Kidney (tissue), 14 donors: ENCODE results near the gene CEMIP. TPM values are rescaled to one million over a fixed set of nuclear protein-coding genes. Genes with fewer than 3 reads are reported as not detected.

Source experiments
- DNase-seq, 5 donors: peaks; one replicate each; pipeline ENCODE4 v3.0.0-alpha.2; 2013 to 2020
- FAIRE-seq: peaks from 2 replicates; lab custom pipeline; 2012; peaks lifted over from hg19 to GRCh38; lab: Jason Lieb, UNC
- H3K27ac ChIP-seq, 2 donors: one replicate each; pipeline ENCODE4 v1.7.0; 2013; ENCODE audit warnings: low read depth in 2 of 2, low read length in 2 of 2, inconsistent platforms in 1 of 2
- H3K27me3 ChIP-seq: one replicate; pipeline ENCODE4 v1.7.1; 2013; ENCODE audit warnings: low read length, inconsistent platforms; ENCODE audit not compliant: control insufficient read depth, insufficient read depth
- H3K36me3 ChIP-seq, 3 donors: one replicate each; pipeline versions ENCODE4 v1.7.0 to v1.7.1; 2013; ENCODE audit warnings: low read length in 3 of 3, control low read depth in 1 of 3, inconsistent platforms in 1 of 3; ENCODE audit not compliant: insufficient read depth in 3 of 3, control insufficient read depth in 2 of 3
- H3K4me1 ChIP-seq, 3 donors: one replicate each; pipeline versions ENCODE4 v1.7.0 to v1.7.1; 2013; ENCODE audit warnings: low read length in 3 of 3, inconsistent platforms in 1 of 3, low read depth in 1 of 3; ENCODE audit not compliant: control insufficient read depth in 2 of 3, insufficient read depth in 2 of 3
- H3K4me3 ChIP-seq, 3 donors: one replicate each; pipeline versions ENCODE4 v1.7.0 to v1.8.1; 2013; ENCODE audit warnings: low read length in 3 of 3, control low read depth in 1 of 3, inconsistent platforms in 1 of 3
- H3K9ac ChIP-seq, 3 donors: one replicate each; pipeline versions ENCODE4 v1.7.0 to v1.7.1; 2013; ENCODE audit warnings: low read length in 3 of 3, control low read depth in 1 of 3, inconsistent platforms in 1 of 3
- H3K9me3 ChIP-seq, 3 donors: one replicate each; pipeline versions ENCODE4 v1.7.0 to v1.7.1; 2013; ENCODE audit warnings: low read length in 3 of 3, control low read depth in 1 of 3, inconsistent platforms in 1 of 3; ENCODE audit not compliant: control insufficient read depth in 2 of 3, insufficient read depth in 1 of 3
- CTCF ChIP-seq: IDR thresholded peaks from 3 replicates; pipeline ENCODE4 v1.5.1; 2012; ENCODE audit warnings: mild to moderate bottlenecking, moderate library complexity, borderline replicate concordance; ENCODE audit not compliant: insufficient read depth; ENCODE audit errors: extremely low read depth
- intact Hi-C: fragments of 100-400 bp; cut with DNase I; formaldehyde crosslinking; loops from one replicate; pipeline ENCODE4 v1.11.1; 2022
- polyA plus RNA-seq: library from polyadenylated mRNA; stranded (reverse); fragments of 350-450 nt; fragmentation: Illumina TruSeq; extraction: RNeasy Lipid Tissue Mini Kit (QIAGEN cat#74804); gene quantifications from one replicate; pipeline ENCODE4 v1.2.3, GENCODE V29; 2014; ENCODE audit warnings: low read depth, low replicate concordance; ENCODE audit not compliant: insufficient read depth
- total RNA-seq: library from RNA; stranded (reverse); fragmentation: NEBNext Ultra II Directional; extraction: Animal tissue kit (Norgen Biotek cat#: 25700); gene quantifications from one replicate; pipeline ENCODE4 v1.2.1, GENCODE V29; 2021
- donor health status: control.
- donor health status: control.
- donor health status: control.
- donor health status: control.
- donor health status: control.
- donor health status: DM: yes; HTN: yes; CAD: no.
- donor health status: Normal renal cell carcinoma (clear cell type).

Gene CEMIP
- total and polyA plus RNA-seq, 2 donors from 2014 or later, result 0.11 to 0.57 TPM

GRCh38 chr15:80880086-80880485 is 100.9 kb downstream of the CEMIP start:
- FAIRE-seq, result no peak
- no peak overlapping the region for H3K9ac ChIP-seq
- DNase-seq, result no peak
- no peak for TF ChIP-seq CTCF
- intact Hi-C loops, result no loop called here
- no peaks in the 10 kb centered on the region for H3K9me3 ChIP-seq
- no peaks in the 10 kb centered on the region for H3K4me1 ChIP-seq
- H3K36me3 ChIP-seq, result no peaks in the 10 kb centered on the region
- H3K27me3 ChIP-seq, result no peaks in the 10 kb centered on the region
- no peak overlapping the region for H3K4me3 ChIP-seq
- no peak overlapping the region for H3K27ac ChIP-seq

GRCh38 chr15:80883641-80884040 is 104.5 kb downstream of the CEMIP start:
- no peaks in the 10 kb centered on the region for H3K27me3 ChIP-seq
- DNase-seq (no peak), FAIRE-seq (no peak)
- no peaks in the 10 kb centered on the region for H3K4me1 ChIP-seq
- no peaks in the 10 kb centered on the region for H3K36me3 ChIP-seq
- no peak overlapping the region for H3K4me3 ChIP-seq
- no peak for TF ChIP-seq CTCF
- H3K27ac ChIP-seq, result no peak overlapping the region
- no peak overlapping the region for H3K9ac ChIP-seq
- H3K9me3 ChIP-seq, result no peaks in the 10 kb centered on the region
- intact Hi-C loops, result no loop called here

- DNase-seq (no peak), FAIRE-seq (no peak)
- H3K4me1 ChIP-seq, result no peaks in the 10 kb centered on the region
- H3K27ac ChIP-seq, result no peak overlapping the region
- H3K36me3 ChIP-seq, result no peaks in the 10 kb centered on the region
- intact Hi-C loops, result no loop called here
- TF ChIP-seq CTCF, result no peak
- H3K4me3 ChIP-seq, result no peak overlapping the region
- no peak overlapping the region for H3K9ac ChIP-seq
- no peaks in the 10 kb centered on the region for H3K9me3 ChIP-seq
- H3K27me3 ChIP-seq, result no peaks in the 10 kb centered on the region
These were observed 105.9 kb downstream of the CEMIP start for GRCh38 chr15:80885016-80885579.

- FAIRE-seq, result no peak
- Histone ChIP-seq H3K9me3 (no peaks in the 10 kb centered on the region), H3K27ac (no peak overlapping the region), H3K9ac (no peak overlapping the region), H3K36me3 (no peaks in the 10 kb centered on the region), H3K4me1 (no peaks in the 10 kb centered on the region), H3K27me3 (no peaks in the 10 kb centered on the region), H3K4me3 (no peak overlapping the region)
- no peak for DNase-seq
- intact Hi-C loops, result no loop called here
- TF ChIP-seq CTCF, result no peak
These were observed 108.0 kb downstream of the CEMIP start for GRCh38 chr15:80887148-80887547.
